Neural cell (in vitro differentiated cells): Measurements from ENCODE around the gene ZSCAN5A. TPM values are rescaled to one million over a fixed set of nuclear protein-coding genes. Genes with fewer than 3 reads are reported as not detected.

Experiments
- H2AFZ ChIP-seq: fragments of 200-600, 300-800 bp; sonication (generic), shearing (Covaris generic); 2 replicates; pipeline ENCODE4 v1.6.0; 2014; ENCODE audit warnings: low read depth, mild to moderate bottlenecking, antibody characterized with exemption, low read length, moderate library complexity
- H3F3A ChIP-seq: fragments of 200-600 bp; shearing (Covaris generic); 2 replicates; pipeline ENCODE4 v1.6.1; 2016; ENCODE audit warnings: mild to moderate bottlenecking, moderate library complexity, mixed read lengths, antibody characterized with exemption, low read length; ENCODE audit not compliant: insufficient read depth, poor library complexity, severe bottlenecking
- H3K27ac ChIP-seq: fragments of 200-600, 300-800 bp; sonication (generic), shearing (Covaris generic); 2 replicates; pipeline ENCODE4 v1.5.1; 2014; ENCODE audit warnings: mild to moderate bottlenecking, low read length, moderate library complexity
- H3K27me3 ChIP-seq: fragments of 300-800, 200-600 bp; sonication (generic), shearing (Covaris generic); 2 replicates; pipeline ENCODE4 v1.6.0; 2014; ENCODE audit warnings: mild to moderate bottlenecking, low read depth, low read length, moderate library complexity; ENCODE audit not compliant: insufficient read depth
- H3K36me3 ChIP-seq: fragments of 300-800, 200-600 bp; sonication (generic), shearing (Covaris generic); 2 replicates; pipeline ENCODE4 v1.5.1; 2014; ENCODE audit warnings: mild to moderate bottlenecking, antibody characterized with exemption, low read length, moderate library complexity; ENCODE audit not compliant: insufficient read depth
- H3K4me2 ChIP-seq: fragments of 300-800, 200-600 bp; sonication (generic), shearing (Covaris generic); 2 replicates; pipeline ENCODE4 v1.6.0; 2014; ENCODE audit warnings: mild to moderate bottlenecking, low read length
- H3K4me3 ChIP-seq: fragments of 300-800, 200-600 bp; sonication (generic), shearing (Covaris generic); 2 replicates; pipeline ENCODE4 v1.5.1; 2014; ENCODE audit warnings: mild to moderate bottlenecking, low read length, moderate library complexity
- H3K79me2 ChIP-seq: fragments of 200-600 bp; shearing (Covaris generic); replicated peaks from 2 replicates; pipeline ENCODE4 v1.6.0; 2014; ENCODE audit warnings: mild to moderate bottlenecking, low read length, moderate library complexity; ENCODE audit not compliant: insufficient read depth
- H3K9ac ChIP-seq: fragments of 300-800, 200-600 bp; sonication (generic), shearing (Covaris generic); 2 replicates; pipeline ENCODE4 v1.6.1; 2016; ENCODE audit warnings: mild to moderate bottlenecking, low read length, mixed read lengths
- H3K9me2 ChIP-seq: fragments of 200-600 bp; shearing (Covaris generic); 2 replicates; pipeline ENCODE4 v1.6.1; 2016; ENCODE audit warnings: mild to moderate bottlenecking, low read length, mixed read lengths; ENCODE audit not compliant: insufficient read depth
- H3K9me3 ChIP-seq: fragments of 200-600, 300-800 bp; sonication (generic), shearing (Covaris generic); 2 replicates; pipeline ENCODE4 v1.6.1; 2016; ENCODE audit warnings: mild to moderate bottlenecking, mixed run types, low read length, moderate library complexity, mixed read lengths
- H4K20me1 ChIP-seq: fragments of 200-600 bp; shearing (Covaris generic); 2 replicates; pipeline ENCODE4 v1.6.1; 2016; ENCODE audit warnings: mild to moderate bottlenecking, mixed run types; ENCODE audit not compliant: insufficient read depth
- CTCF ChIP-seq: fragments of 450-650 bp; IDR thresholded peaks from 2 replicates; pipeline ENCODE4 v1.5.1; 2014; ENCODE audit warnings: antibody characterized with exemption, mild to moderate bottlenecking, moderate library complexity; ENCODE audit not compliant: poor library complexity, severe bottlenecking
- EP300 ChIP-seq: fragments of 450-650 bp; conservative IDR thresholded peaks from 2 replicates; pipeline ENCODE4 v1.6.1; 2014; ENCODE audit warnings: antibody characterized with exemption, mild to moderate bottlenecking, moderate library complexity; ENCODE audit not compliant: poor library complexity, severe bottlenecking
- EZH2 ChIP-seq: fragments of 200-600, 300-800 bp; shearing (Covaris generic), sonication (generic); IDR thresholded peaks from 2 replicates; pipeline ENCODE4 v1.6.1; 2014; ENCODE audit warnings: antibody characterized with exemption, low read length, borderline replicate concordance, mild to moderate bottlenecking; ENCODE audit not compliant: insufficient read depth, poor library complexity, severe bottlenecking
- MXI1 ChIP-seq: fragments of 450-650 bp; conservative IDR thresholded peaks from 2 replicates; pipeline ENCODE4 v1.6.1; 2014; ENCODE audit warnings: antibody characterized with exemption, mild to moderate bottlenecking; ENCODE audit not compliant: poor library complexity, severe bottlenecking
- RAD21 ChIP-seq: fragments of 450-650 bp; conservative IDR thresholded peaks from 2 replicates; pipeline ENCODE4 v1.6.1; 2014; ENCODE audit warnings: antibody characterized with exemption, mild to moderate bottlenecking, moderate library complexity
- REST ChIP-seq: IDR thresholded peaks from 2 replicates; pipeline ENCODE4 v1.6.1; 2012; ENCODE audit warnings: borderline replicate concordance
- SMC3 ChIP-seq: fragments of 450-650 bp; conservative IDR thresholded peaks from 2 replicates; pipeline ENCODE4 v1.6.1; 2014; ENCODE audit warnings: antibody characterized with exemption, mild to moderate bottlenecking, moderate library complexity; ENCODE audit not compliant: poor library complexity
- TAF1 ChIP-seq: IDR thresholded peaks from 2 replicates; pipeline ENCODE4 v1.6.1; 2012; ENCODE audit warnings: low read depth
- polyA plus RNA-seq: library from polyadenylated mRNA; depleted of rRNA; stranded (reverse); fragments of >200 nt; gene quantifications from 2 replicates; pipeline ENCODE4 v1.2.3, GENCODE V29; 2014

The ZSCAN5A gene
- polyA plus RNA-seq, 1 donor from 2014 or later: 9.2 TPM

DNA sequence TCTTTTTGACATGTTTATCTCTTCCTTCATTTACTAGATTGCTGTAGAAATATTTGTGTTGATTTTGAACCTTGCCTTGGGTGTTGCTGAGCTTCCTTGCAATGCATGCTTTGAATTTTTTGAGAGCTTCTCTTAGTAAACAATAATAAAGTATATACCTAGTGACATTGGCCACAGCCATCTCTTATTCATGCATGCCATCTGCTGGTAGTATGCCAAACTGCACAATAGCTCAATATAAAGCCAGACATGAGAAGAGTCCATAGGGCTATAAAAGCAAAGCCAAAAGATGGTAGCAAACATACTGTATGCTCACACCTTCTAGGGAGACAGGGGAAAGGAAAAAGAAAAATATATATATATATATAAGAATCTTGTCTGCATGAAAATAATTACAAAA lies 18.9 kb upstream of the ZSCAN5A start:
- Histone ChIP-seq H3K79me2 (no peaks in the 10 kb centered on the region), H3K36me3 (no peaks in the 10 kb centered on the region), H3F3A (no peaks in the 10 kb centered on the region), H3K9me2 (no peaks in the 10 kb centered on the region), H3K27ac (no peak overlapping the region), H3K4me2 (no peak overlapping the region), H4K20me1 (no peaks in the 10 kb centered on the region), H3K4me3 (no peak overlapping the region), H3K9me3 (no peaks in the 10 kb centered on the region), H3K27me3 (no peaks in the 10 kb centered on the region), H2AFZ (no peak overlapping the region), H3K9ac (no peak overlapping the region)
- no peak for TF ChIP-seq REST
- TF ChIP-seq EP300: no peak
- peak; percentile 76 for TF ChIP-seq CTCF
- no peak for TF ChIP-seq MXI1
- peak; percentile 79 for TF ChIP-seq RAD21
- peak; percentile 77 for TF ChIP-seq SMC3
- no peak for TF ChIP-seq TAF1

- H3K4me3 ChIP-seq: no peak overlapping the region
- no peaks in the 10 kb centered on the region for H3K9me3 ChIP-seq
- H3K9me2 ChIP-seq: no peaks in the 10 kb centered on the region
- H3K79me2 ChIP-seq: no peaks in the 10 kb centered on the region
- H3K36me3 ChIP-seq: no peaks in the 10 kb centered on the region
- H2AFZ ChIP-seq: no peak overlapping the region
- no peak overlapping the region for H3K27ac ChIP-seq
- H3F3A ChIP-seq: no peaks in the 10 kb centered on the region
- no peak for TF ChIP-seq REST
- TF ChIP-seq RAD21: no peak
- no peak for TF ChIP-seq EP300
- no peak for TF ChIP-seq EZH2
- TF ChIP-seq MXI1: no peak
- TF ChIP-seq CTCF: no peak
- no peak for TF ChIP-seq TAF1
- no peaks in the 10 kb centered on the region for H3K27me3 ChIP-seq
- no peak overlapping the region for H3K4me2 ChIP-seq
- H3K9ac ChIP-seq: no peak overlapping the region
- no peaks in the 10 kb centered on the region for H4K20me1 ChIP-seq
Observed at GRCh38 chr19:56332695-56333094, 18.1 kb upstream of the ZSCAN5A start.
